HG02885 (cell line): ENCODE data around the gene MACC1.

Experiments
- ATAC-seq: cut with Tn5 transposase; IDR thresholded peaks from one replicate; pipeline ENCODE4 v1.9.1; 2021; ENCODE audit warnings: mild to moderate bottlenecking; ENCODE audit not compliant: unreplicated experiment, poor library complexity

The MACC1 gene

GRCh38 chr7:20102982-20103381 is 114.2 kb downstream of the MACC1 start:
- no peak for ATAC-seq

- no peak for ATAC-seq
Observed at GRCh38 chr7:20095862-20096261, 121.3 kb downstream of the MACC1 start.

GRCh38 chr7:20095436-20095835 is 121.7 kb downstream of the MACC1 start:
- ATAC-seq, result no peak

GRCh38 chr7:20089431-20089830 is 127.8 kb downstream of the MACC1 start:
- ATAC-seq, result no peak

- no peak for ATAC-seq
Observed at GRCh38 chr7:20085086-20085485, 132.1 kb downstream of the MACC1 start.
